Large intestine (tissue), 3 donors: ENCODE data around the gene MAP4K4. TPM values are rescaled to one million over a fixed set of nuclear protein-coding genes. Genes with fewer than 3 reads are reported as not detected.
A peak's percentile ranks its signal among the peaks of the same experiment; 100 is the strongest.

Source experiments
- DNase-seq, 2 donors: peaks; one replicate each; pipeline versions ENCODE4 v3.0.0 to v3.0.0-alpha.2; 2013
- H3K27ac ChIP-seq: one replicate; pipeline ENCODE4 v1.5.1; 2013; ENCODE audit warnings: low read length
- H3K27me3 ChIP-seq: 2 replicates; pipeline ENCODE4 v1.6.1; 2013; ENCODE audit warnings: low read length; ENCODE audit not compliant: control insufficient read depth, insufficient read depth
- H3K36me3 ChIP-seq: 2 replicates; pipeline ENCODE4 v1.6.1; 2013; ENCODE audit warnings: low read length; ENCODE audit not compliant: control insufficient read depth, insufficient read depth
- H3K4me1 ChIP-seq: one replicate; pipeline ENCODE4 v1.6.1; 2013; ENCODE audit warnings: low read length; ENCODE audit not compliant: control insufficient read depth, insufficient read depth
- H3K4me3 ChIP-seq: one replicate; pipeline ENCODE4 v1.5.1; 2013; ENCODE audit warnings: low read length
- H3K9me3 ChIP-seq: one replicate; pipeline ENCODE4 v1.6.1; 2013; ENCODE audit warnings: mild to moderate bottlenecking, low read depth, low read length, moderate library complexity; ENCODE audit not compliant: control insufficient read depth
- WGBS: methylation state at CpG from one replicate; pipeline ENCODE4 v1.1.5; 2013; ENCODE audit warnings: low lambda C conversion rate; ENCODE audit not compliant: insufficient coverage; 5-methylcytosine and 5-hydroxymethylcytosine counted together
- polyA plus RNA-seq: library from polyadenylated mRNA; unstranded; fragments of 120-200 nt; gene quantifications from one replicate; pipeline ENCODE4 v1.2.1, GENCODE V29; 2013

MAP4K4 gene
- polyA plus RNA-seq, 1 donor = 39.5 TPM

- no peak for DNase-seq
- WGBS = no CpG with 5 or more reads among the region's 14 CpGs
- Histone ChIP-seq H3K27ac (no peak overlapping the region), H3K27me3 (no peaks in the 10 kb centered on the region), H3K36me3 (no peaks in the 10 kb centered on the region), H3K4me3 (no peak overlapping the region), H3K9me3 (no peaks in the 10 kb centered on the region), H3K4me1 (peaks cover 11% of the 10 kb centered on the region)
Measured at GRCh38 chr2:101732773-101733256, 35.3 kb downstream of the MAP4K4 start.

GRCh38 chr2:101733257-101733993 is 35.9 kb downstream of the MAP4K4 start:
- Histone ChIP-seq H3K4me1 (peaks cover 12% of the 10 kb centered on the region), H3K27ac (no peak overlapping the region), H3K27me3 (no peaks in the 10 kb centered on the region), H3K4me3 (no peak overlapping the region), H3K36me3 (no peaks in the 10 kb centered on the region), H3K9me3 (no peaks in the 10 kb centered on the region)
- DNase-seq = no peak
- no CpG with 5 or more reads among the region's 4 CpGs for WGBS

- no CpG with 5 or more reads among the region's 9 CpGs for WGBS
- no peak overlapping the region for H3K4me3 ChIP-seq
- H3K36me3 ChIP-seq = no peaks in the 10 kb centered on the region
- H3K27me3 ChIP-seq = no peaks in the 10 kb centered on the region
- no peaks in the 10 kb centered on the region for H3K9me3 ChIP-seq
- no peak overlapping the region for H3K27ac ChIP-seq
- no peak for DNase-seq
- H3K4me1 ChIP-seq = peaks cover 12% of the 10 kb centered on the region
Measured at GRCh38 chr2:101734505-101735165, 37.1 kb downstream of the MAP4K4 start.

GRCh38 chr2:101735166-101735533 is 37.6 kb downstream of the MAP4K4 start:
- Histone ChIP-seq H3K9me3 (no peaks in the 10 kb centered on the region), H3K4me1 (peaks cover 12% of the 10 kb centered on the region), H3K27ac (no peak overlapping the region), H3K4me3 (no peak overlapping the region), H3K36me3 (no peaks in the 10 kb centered on the region), H3K27me3 (no peaks in the 10 kb centered on the region)
- no peak for DNase-seq

GRCh38 chr2:101736233-101736632 is 38.7 kb downstream of the MAP4K4 start:
- H3K27ac ChIP-seq = no peak overlapping the region
- no CpG with 5 or more reads among the region's 3 CpGs for WGBS
- H3K4me3 ChIP-seq = no peak overlapping the region
- peaks cover 12% of the 10 kb centered on the region for H3K4me1 ChIP-seq
- no peaks in the 10 kb centered on the region for H3K9me3 ChIP-seq
- no peak for DNase-seq
- no peaks in the 10 kb centered on the region for H3K27me3 ChIP-seq
- no peaks in the 10 kb centered on the region for H3K36me3 ChIP-seq

- Histone ChIP-seq H3K4me3 (no peak overlapping the region), H3K27me3 (no peaks in the 10 kb centered on the region), H3K36me3 (no peaks in the 10 kb centered on the region), H3K27ac (peak overlapping the region; percentile 39), H3K4me1 (peaks cover 14% of the 10 kb centered on the region), H3K9me3 (no peaks in the 10 kb centered on the region)
- peak in 1 of 2 donors; percentile 43 for DNase-seq
- WGBS = 83% methylated on average over 1 of the region's 1 CpG
Measured at GRCh38 chr2:101736861-101737291, 39.4 kb downstream of the MAP4K4 start.

GRCh38 chr2:101737478-101738255 is 40.2 kb downstream of the MAP4K4 start:
- Histone ChIP-seq H3K4me1 (peaks cover 19% of the 10 kb centered on the region), H3K27me3 (no peaks in the 10 kb centered on the region), H3K9me3 (no peaks in the 10 kb centered on the region), H3K36me3 (no peaks in the 10 kb centered on the region), H3K4me3 (no peak overlapping the region), H3K27ac (peak overlapping the region; percentile 40)
- peak; percentile 64 to 82 for DNase-seq
- no CpG with 5 or more reads among the region's 3 CpGs for whole genome bisulfite sequencing

- peaks cover 14% of the 10 kb centered on the region for H3K4me1 ChIP-seq
Measured at GRCh38 chr2:101738649-101739048, 41.1 kb downstream of the MAP4K4 start.

GRCh38 chr2:101740555-101740964 is 43.1 kb downstream of the MAP4K4 start:
- Histone ChIP-seq H3K9me3 (no peaks in the 10 kb centered on the region), H3K27me3 (no peaks in the 10 kb centered on the region), H3K4me1 (peaks cover 14% of the 10 kb centered on the region), H3K36me3 (no peaks in the 10 kb centered on the region), H3K27ac (no peak overlapping the region), H3K4me3 (no peak overlapping the region)
- no peak for DNase-seq
- WGBS = no CpG with 5 or more reads among the region's 1 CpG

More at GRCh38 chr2:101738649-101739048, 41.1 kb downstream of the MAP4K4 start:
- H3K27ac ChIP-seq = no peak overlapping the region
- H3K4me3 ChIP-seq = no peak overlapping the region
- no peaks in the 10 kb centered on the region for H3K27me3 ChIP-seq
- no CpG with 5 or more reads among the region's 2 CpGs for WGBS
- no peak for DNase-seq
- no peaks in the 10 kb centered on the region for H3K9me3 ChIP-seq
- H3K36me3 ChIP-seq = no peaks in the 10 kb centered on the region

- Histone ChIP-seq H3K27me3 (no peaks in the 10 kb centered on the region), H3K4me1 (peaks cover 13% of the 10 kb centered on the region), H3K36me3 (no peaks in the 10 kb centered on the region), H3K27ac (no peak overlapping the region), H3K9me3 (no peaks in the 10 kb centered on the region), H3K4me3 (no peak overlapping the region)
- DNase-seq = no peak
- 33% methylated on average over 1 of the region's 9 CpGs for WGBS
Measured at GRCh38 chr2:101741775-101742520, 44.4 kb downstream of the MAP4K4 start.
